Measurements from ENCODE around the gene BTD.

DNA sequence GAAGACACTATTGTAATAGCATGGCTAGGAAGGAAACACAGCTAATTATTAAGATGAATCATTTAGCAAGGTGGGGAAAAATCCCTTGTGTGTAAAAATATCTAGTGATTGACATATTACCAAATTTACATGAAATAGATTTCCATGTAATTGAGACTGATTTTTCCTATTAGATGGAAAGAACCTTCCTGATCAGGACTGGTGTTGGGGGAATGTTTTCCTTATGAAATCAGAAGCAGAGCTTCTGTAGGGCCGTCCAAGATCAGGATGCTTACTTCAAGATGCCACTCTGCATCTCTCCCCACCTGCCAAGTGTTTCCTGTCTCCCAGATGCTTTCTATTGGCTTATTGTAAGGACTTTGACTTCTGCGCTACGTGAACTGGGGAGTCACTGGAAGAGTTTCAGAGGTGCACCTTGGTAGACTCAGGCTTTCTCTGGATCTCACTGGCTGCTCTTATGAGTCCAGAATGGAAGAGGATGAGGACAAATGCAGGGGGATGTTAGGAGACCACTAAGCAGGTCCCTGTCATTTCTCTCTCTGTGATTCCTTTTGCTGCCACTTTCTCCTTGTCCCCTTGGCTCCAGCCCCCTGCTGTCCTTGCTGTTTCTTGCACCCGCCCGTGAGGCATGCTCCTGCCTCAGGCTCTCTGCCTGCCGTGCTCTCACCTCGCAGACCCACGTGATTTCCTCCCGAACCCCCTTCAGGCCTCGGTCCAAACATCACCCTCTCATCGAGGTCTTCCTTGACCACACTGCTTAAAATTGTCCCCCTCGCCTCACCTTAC is 30.1 kb downstream of the BTD start:
- no peak for TF ChIP-seq POLR2AphosphoS5 (IDR thresholded peaks at IDR 0.05; ENCODE audit: borderline replicate concordance, low read depth, low read length)
- TF ChIP-seq FOXP2 (optimal IDR thresholded peaks at IDR 0.05; ENCODE audit: control extremely low read depth, extremely low read length, insufficient read depth), result no peak
- no peak for TF ChIP-seq EZH2 (IDR thresholded peaks at IDR 0.05)

All from SK-N-MC (cell line).